ENCODE measurements around the gene TRMT5. TPM values are rescaled to one million over a fixed set of nuclear protein-coding genes. Genes with fewer than 3 reads are reported as not detected.

TRMT5 gene
- total and polyA plus RNA-seq, 7 donors: 1.2 to 16.9 (median 7.2) TPM

DNA sequence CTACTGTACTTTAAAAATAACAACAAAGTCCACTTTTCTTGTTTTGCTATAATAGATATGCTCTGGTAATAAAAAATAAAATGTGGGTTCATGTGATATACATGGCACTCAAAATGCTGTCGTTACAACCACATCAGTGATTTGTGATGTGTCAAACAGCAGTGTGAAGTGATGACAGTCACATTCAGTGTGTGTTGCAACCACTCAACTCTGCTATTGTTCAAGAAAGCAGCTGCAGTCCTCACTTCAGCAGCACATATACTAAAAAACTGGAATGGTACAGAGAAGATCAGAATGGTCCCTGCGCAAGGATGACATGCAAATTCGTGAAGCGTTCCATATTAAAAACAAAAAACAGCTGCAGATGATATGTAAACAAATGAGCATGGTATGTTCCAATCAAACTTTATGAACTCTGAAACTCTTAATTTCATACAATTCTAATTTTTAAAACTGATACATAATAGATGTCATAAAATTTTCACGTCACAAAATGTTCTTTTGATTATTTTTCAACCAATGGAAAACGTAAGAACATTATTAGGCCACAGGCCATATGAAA is 6.7 kb downstream of the TRMT5 start:
- Histone ChIP-seq H3K27me3 (no peaks in the 10 kb centered on the region), H3K4me3 (no peak overlapping the region), H3K4me1 (peaks cover 0 to 15% (median 13%) of the 10 kb centered on the region in 4 donors), H3K27ac (no peak overlapping the region), H3K9me3 (no peaks in the 10 kb centered on the region), H3K36me3 (peaks cover 0 to 14% (median 2%) of the 10 kb centered on the region in 4 donors)
- WGBS, 2 donors: 84 to 87% methylated on average over 6 of the region's 6 CpGs
- intact Hi-C loops (cut with DNase I): no loop called here
- no peak for DNase-seq
- TF ChIP-seq CTCF (IDR thresholded peaks at IDR 0.05): no peak
- TF ChIP-seq POLR2AphosphoS5 (IDR thresholded peaks at IDR 0.05): no peak
- no peak for TF ChIP-seq POLR2A (IDR thresholded peaks at IDR 0.05)
- no peak for TF ChIP-seq EP300 (IDR thresholded peaks at IDR 0.05)

DNA sequence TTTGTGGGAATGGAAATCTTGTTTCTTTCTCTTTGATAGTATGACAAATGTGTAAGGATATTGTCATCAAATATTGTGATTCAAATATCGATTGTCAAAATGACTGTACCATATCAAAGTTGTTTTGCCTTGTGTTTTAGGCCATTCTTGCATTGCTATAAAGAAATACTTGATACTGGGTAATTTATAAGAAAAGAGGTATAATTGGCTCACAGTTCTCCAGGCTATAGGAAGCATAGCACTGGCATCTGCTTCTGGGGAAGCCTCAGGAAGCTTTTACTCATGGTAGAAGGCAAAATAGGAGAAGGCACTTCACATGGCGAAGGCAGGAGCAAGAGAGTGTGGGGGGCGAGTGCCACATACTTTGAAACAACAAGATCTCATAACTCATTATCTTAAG is 7.8 kb downstream of the TRMT5 start:
- WGBS, 2 donors: 97 to 99% methylated on average over 3 of the region's 3 CpGs
- Histone ChIP-seq H3K27ac (no peak overlapping the region), H3K9me3 (no peaks in the 10 kb centered on the region), H3K27me3 (no peaks in the 10 kb centered on the region), H3K36me3 (peaks cover 0 to 10% (median 2%) of the 10 kb centered on the region in 4 donors), H3K4me3 (no peak overlapping the region), H3K4me1 (peaks cover 0 to 5% (median 5%) of the 10 kb centered on the region in 4 donors)
- DNase-seq: no peak
- intact Hi-C loops (cut with DNase I): no loop called here
- TF ChIP-seq POLR2AphosphoS5 (IDR thresholded peaks at IDR 0.05): no peak
- no peak for TF ChIP-seq POLR2A (IDR thresholded peaks at IDR 0.05)
- TF ChIP-seq CTCF (IDR thresholded peaks at IDR 0.05): no peak
- no peak for TF ChIP-seq EP300 (IDR thresholded peaks at IDR 0.05)

GRCh38 chr14:60972295-60972694 is 8.6 kb downstream of the TRMT5 start:
- peaks cover 0 to 10% (median under 1%) of the 10 kb centered on the region in 4 donors for H3K36me3 ChIP-seq
- intact Hi-C loops (cut with DNase I): no loop called here
- no peaks in the 10 kb centered on the region for H3K4me1 ChIP-seq
- TF ChIP-seq POLR2AphosphoS5 (IDR thresholded peaks at IDR 0.05) (no peak), POLR2A (IDR thresholded peaks at IDR 0.05) (no peak), CTCF (IDR thresholded peaks at IDR 0.05) (no peak), EP300 (IDR thresholded peaks at IDR 0.05) (no peak)
- WGBS, 2 donors: 98 to 99% methylated on average over 15 of the region's 15 CpGs
- no peaks in the 10 kb centered on the region for H3K27me3 ChIP-seq
- H3K27ac ChIP-seq: no peak overlapping the region
- no peak for DNase-seq
- H3K9me3 ChIP-seq: no peaks in the 10 kb centered on the region
- no peak overlapping the region for H3K4me3 ChIP-seq

DNA sequence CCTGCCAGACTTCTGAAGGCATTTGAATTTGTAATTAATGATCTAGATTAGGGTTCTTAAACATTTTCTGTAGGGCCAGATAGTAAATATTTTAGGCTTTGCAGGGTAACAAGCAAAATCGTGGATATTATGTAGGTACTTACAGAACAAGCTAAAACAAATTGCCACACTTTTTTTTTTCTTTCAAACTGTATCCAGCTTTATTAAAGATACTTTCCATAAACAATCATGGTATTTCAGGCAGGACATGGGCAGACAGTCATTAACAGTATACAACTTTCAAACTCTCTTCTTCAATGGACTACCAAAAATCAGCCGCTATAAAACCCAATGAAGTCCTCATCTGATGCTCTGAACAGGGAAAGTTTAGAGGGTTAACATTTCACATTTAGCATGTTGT is 9.6 kb downstream of the TRMT5 start:
- no peaks in the 10 kb centered on the region for H3K9me3 ChIP-seq
- no peak for TF ChIP-seq CTCF (IDR thresholded peaks at IDR 0.05)
- TF ChIP-seq POLR2A (IDR thresholded peaks at IDR 0.05): no peak
- 34 to 39% methylated on average over 2 of the region's 2 CpGs for WGBS, 2 donors

DNA sequence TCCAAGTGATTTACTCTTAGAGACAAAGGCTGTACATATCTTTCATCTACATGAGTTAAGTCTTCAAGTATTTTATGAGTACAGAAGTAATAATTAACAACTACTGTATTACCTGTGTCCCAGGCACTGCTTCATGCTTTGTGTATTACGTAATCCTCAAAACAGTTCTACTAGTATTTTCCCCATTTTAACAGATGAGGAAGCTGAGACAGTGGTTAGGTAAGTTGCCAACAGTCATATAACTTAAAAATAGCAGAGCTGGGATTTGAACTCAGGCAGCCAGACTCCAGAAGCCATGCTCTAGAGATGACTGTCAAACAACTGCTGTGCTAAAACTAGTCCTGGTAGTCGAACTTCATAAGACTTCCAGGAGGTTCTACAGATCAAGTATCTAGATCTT is 10.7 kb downstream of the TRMT5 start:
- WGBS, 2 donors: 89 to 91% methylated on average over 2 of the region's 2 CpGs
- intact Hi-C loops (cut with DNase I): no loop called here
- Histone ChIP-seq H3K4me3 (no peak overlapping the region), H3K27ac (no peak overlapping the region), H3K4me1 (peaks cover 0 to 6% (median 0%) of the 10 kb centered on the region in 4 donors), H3K9me3 (no peaks in the 10 kb centered on the region), H3K36me3 (peaks cover 0 to 10% (median 0%) of the 10 kb centered on the region in 4 donors), H3K27me3 (no peaks in the 10 kb centered on the region)
- DNase-seq: no peak
- TF ChIP-seq POLR2AphosphoS5 (IDR thresholded peaks at IDR 0.05): no peak
- TF ChIP-seq POLR2A (IDR thresholded peaks at IDR 0.05): no peak
- TF ChIP-seq EP300 (IDR thresholded peaks at IDR 0.05): no peak
- no peak for TF ChIP-seq CTCF (IDR thresholded peaks at IDR 0.05)

More for the DNA sequence above, 9.6 kb downstream of the TRMT5 start:
- no peaks in the 10 kb centered on the region for H3K27me3 ChIP-seq
- H3K4me1 ChIP-seq: no peaks in the 10 kb centered on the region
- intact Hi-C loops (cut with DNase I): no loop called here
- H3K27ac ChIP-seq: no peak overlapping the region
- DNase-seq: no peak
- peaks cover 0 to 10% (median 0%) of the 10 kb centered on the region in 4 donors for H3K36me3 ChIP-seq
- no peak overlapping the region for H3K4me3 ChIP-seq
